ENCODE data around the gene MXRA7.

GRCh38 chr17:76695059-76695831 lies 15.5 kb downstream of the MXRA7 start:
- TF ChIP-seq ZNF335 (tag by site-specific recombination; conservative IDR thresholded peaks at IDR 0.05) (no peak), SETDB1 (IDR thresholded peaks at IDR 0.05; ENCODE audit: insufficient read length, low read length) (no peak), ZBTB49 (tag by site-specific recombination; IDR thresholded peaks at IDR 0.05; ENCODE audit: low read depth) (no peak), CTCF (tag by site-specific recombination; IDR thresholded peaks at IDR 0.05) (no peak), BCL11A (tag by site-specific recombination; IDR thresholded peaks at IDR 0.05; ENCODE audit: low read depth) (no peak), ZXDB (tag by site-specific recombination; IDR thresholded peaks at IDR 0.05) (no peak), ZNF510 (tag by site-specific recombination; IDR thresholded peaks at IDR 0.05; ENCODE audit: insufficient replicate concordance) (no peak), ZNF292 (tag by site-specific recombination; IDR thresholded peaks at IDR 0.05; ENCODE audit: borderline replicate concordance, low read depth) (no peak), ZNF426 (tag by site-specific recombination; IDR thresholded peaks at IDR 0.05) (no peak), ZEB2 (tag by site-specific recombination; IDR thresholded peaks at IDR 0.05) (no peak), ZNF132 (tag by site-specific recombination; IDR thresholded peaks at IDR 0.05; ENCODE audit: borderline replicate concordance) (no peak), ZNF146 (tag by site-specific recombination; IDR thresholded peaks at IDR 0.05) (no peak), ZNF791 (tag by site-specific recombination; IDR thresholded peaks at IDR 0.05) (no peak)

All from HEK293 (cell line).